ENCODE data around the gene DEPP1.

DNA sequence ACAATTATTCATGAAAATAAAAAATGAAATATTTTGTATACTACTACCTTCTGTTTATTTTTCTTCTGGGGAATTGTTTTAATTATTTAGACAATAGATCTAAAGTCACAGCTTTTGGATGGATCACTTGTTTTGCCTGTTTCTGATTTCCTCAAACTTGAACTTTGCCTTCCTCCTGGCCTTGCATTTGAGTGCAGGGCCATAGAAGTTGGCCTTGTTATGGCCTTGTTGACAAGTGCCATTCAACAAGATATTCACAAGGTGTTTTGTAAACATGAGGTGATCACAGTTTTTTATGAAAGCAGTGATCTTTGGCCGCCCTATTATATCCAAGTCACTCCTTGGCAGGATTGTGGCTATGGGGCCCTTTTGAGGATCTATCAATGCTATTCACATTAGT lies 26.7 kb upstream of the DEPP1 start:
- TF ChIP-seq, protein P1, sequence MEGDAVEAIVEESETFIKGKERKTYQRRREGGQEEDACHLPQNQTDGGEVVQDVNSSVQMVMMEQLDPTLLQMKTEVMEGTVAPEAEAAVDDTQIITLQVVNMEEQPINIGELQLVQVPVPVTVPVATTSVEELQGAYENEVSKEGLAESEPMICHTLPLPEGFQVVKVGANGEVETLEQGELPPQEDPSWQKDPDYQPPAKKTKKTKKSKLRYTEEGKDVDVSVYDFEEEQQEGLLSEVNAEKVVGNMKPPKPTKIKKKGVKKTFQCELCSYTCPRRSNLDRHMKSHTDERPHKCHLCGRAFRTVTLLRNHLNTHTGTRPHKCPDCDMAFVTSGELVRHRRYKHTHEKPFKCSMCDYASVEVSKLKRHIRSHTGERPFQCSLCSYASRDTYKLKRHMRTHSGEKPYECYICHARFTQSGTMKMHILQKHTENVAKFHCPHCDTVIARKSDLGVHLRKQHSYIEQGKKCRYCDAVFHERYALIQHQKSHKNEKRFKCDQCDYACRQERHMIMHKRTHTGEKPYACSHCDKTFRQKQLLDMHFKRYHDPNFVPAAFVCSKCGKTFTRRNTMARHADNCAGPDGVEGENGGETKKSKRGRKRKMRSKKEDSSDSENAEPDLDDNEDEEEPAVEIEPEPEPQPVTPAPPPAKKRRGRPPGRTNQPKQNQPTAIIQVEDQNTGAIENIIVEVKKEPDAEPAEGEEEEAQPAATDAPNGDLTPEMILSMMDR (IDR thresholded peaks at IDR 0.05; ENCODE audit: insufficient read depth, low read length, poor library complexity, severe bottlenecking), result no peak
- no peak for TF ChIP-seq EZH2phosphoT487 (conservative IDR thresholded peaks at IDR 0.05; ENCODE audit: low read length)

Data from SU-DHL-6 (cell line).